GM12865 (cell line): ENCODE data around the gene RASAL2.

Experiments
- DNase-seq: peaks from one replicate; pipeline ENCODE4 v3.0.0; 2010; ENCODE audit warnings: low read depth
- H3K4me3 ChIP-seq: 2 replicates; pipeline ENCODE4 v1.5.1; 2011; ENCODE audit warnings: mild to moderate bottlenecking, low read depth, low read length, control low read depth
- TF ChIP-seq, protein P1 (sequence below): IDR thresholded peaks from 2 replicates; pipeline ENCODE4 v1.5.1; 2011; ENCODE audit warnings: low read length, control low read depth, low read depth, inconsistent platforms; ENCODE audit not compliant: insufficient read depth; ENCODE audit errors: missing control alignments

RASAL2 gene

DNA sequence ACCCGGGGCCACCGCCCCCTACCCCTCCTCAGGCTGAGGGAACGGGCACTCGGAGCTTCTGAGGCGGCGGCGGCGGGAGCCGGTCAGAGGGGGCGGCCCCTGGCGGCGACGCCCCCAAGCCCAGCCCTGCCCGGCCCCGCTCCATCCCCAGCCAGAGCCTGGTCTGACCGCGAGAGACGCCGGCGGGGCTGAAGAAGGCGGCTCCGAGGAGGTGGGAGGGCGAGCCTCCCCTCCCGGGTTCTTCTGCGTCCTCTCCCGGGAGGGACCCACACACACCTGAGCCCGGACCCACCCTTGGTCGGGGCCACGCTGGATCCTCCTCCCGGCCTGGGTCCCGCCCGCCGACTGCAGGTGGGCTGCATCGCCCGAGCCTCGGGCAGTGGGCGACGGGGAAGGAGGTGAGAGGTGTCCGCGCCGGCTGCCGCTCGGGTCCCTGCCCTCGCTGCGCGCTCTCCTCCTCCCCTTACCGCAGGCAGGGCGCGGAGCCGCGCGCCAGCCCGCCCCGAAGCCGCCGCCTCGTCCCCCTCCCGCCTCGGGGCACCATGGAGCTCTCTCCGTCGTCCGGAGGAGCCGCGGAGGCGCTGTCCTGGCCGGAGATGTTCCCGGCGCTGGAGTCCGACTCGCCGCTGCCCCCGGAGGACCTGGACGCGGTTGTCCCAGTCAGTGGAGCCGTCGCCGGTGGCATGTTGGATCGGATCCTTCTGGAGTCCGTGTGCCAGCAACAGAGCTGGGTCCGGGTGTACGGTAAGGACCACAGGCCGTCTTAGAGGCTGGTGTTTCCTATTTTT lies at the start of gene RASAL2:
TSS of gene RASAL2 (plus strand) at position 154 of the 788 bp plus-strand sequence. CDS start at position 543, 389 bp downstream.
- DNase-seq = peak; percentile 6
- TF ChIP-seq, protein P1, sequence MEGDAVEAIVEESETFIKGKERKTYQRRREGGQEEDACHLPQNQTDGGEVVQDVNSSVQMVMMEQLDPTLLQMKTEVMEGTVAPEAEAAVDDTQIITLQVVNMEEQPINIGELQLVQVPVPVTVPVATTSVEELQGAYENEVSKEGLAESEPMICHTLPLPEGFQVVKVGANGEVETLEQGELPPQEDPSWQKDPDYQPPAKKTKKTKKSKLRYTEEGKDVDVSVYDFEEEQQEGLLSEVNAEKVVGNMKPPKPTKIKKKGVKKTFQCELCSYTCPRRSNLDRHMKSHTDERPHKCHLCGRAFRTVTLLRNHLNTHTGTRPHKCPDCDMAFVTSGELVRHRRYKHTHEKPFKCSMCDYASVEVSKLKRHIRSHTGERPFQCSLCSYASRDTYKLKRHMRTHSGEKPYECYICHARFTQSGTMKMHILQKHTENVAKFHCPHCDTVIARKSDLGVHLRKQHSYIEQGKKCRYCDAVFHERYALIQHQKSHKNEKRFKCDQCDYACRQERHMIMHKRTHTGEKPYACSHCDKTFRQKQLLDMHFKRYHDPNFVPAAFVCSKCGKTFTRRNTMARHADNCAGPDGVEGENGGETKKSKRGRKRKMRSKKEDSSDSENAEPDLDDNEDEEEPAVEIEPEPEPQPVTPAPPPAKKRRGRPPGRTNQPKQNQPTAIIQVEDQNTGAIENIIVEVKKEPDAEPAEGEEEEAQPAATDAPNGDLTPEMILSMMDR = no peak
- H3K4me3 ChIP-seq = peak within 1 kb of the TSS; percentile 72

DNA sequence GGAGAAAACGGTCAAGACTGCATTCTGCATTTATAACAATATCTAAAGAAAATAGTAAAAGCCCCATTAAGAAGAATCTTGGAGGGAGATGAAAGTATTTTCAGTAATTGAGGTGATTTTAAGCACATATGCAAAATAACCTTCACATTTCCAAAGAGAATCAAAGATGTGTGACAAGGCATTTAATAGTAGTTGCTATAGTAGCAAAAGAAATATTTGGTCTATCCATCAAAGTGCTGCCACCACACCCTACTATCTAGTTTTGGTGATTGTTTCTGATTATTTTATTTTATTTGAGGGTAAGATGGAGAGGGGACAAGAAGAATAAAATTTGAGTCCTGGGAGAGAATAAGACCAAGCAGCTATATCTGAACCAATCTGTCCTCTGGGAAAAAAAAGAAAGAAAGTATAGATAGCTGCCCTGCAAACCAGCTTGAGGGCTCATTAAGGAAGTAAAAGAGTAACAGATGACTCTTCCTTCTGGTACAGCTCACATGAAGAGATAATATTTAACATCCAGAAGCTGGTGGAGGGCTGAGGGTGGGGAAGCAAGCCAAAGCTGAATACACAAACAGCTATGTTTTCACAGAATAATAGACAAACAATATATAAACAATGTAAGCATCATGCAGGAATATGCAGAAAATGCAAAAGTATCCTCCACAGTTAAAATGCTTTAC lies 47.2 kb upstream of the RASAL2 start:
- DNase-seq = no peak
- TF ChIP-seq, protein P1 = no peak
- no peak overlapping the region for H3K4me3 ChIP-seq

DNA sequence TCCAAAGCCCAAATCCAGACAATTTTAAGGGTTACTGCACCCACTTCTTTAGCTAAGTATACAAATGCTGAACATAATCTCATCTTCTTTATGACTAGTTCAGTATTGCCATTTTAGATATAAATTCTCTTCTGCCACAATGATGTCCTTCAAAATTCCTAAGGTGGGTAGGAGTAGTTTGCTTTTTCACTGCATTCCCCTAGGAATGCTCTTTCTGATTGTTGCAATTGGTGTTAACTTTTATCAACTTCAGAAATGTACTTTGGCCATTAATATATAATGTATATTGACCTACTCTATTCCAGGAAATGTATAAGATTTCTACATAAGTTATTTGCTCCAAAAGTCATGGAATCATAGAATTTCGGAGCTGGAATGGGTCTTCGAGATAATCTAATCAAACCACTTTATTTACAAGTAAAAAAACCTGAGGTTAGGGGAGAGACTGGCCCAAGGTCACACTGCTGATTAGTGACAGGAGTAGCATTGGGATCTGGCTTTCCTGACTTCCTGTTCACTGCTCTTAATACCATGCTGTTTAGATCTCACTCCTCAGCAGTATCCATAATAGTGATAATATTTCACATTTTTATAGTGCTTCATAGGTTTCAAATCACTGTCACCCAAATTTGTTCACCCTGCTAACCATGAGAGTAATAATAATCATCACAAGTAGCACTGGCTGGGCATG lies 46.4 kb upstream of the RASAL2 start:
- TF ChIP-seq, protein P1 = no peak
- no peak for DNase-seq
- no peak overlapping the region for H3K4me3 ChIP-seq

- TF ChIP-seq, protein P1 = no peak
- no peak overlapping the region for H3K4me3 ChIP-seq
- no peak for DNase-seq
Measured at GRCh38 chr1:178048426-178048825, 45.5 kb upstream of the RASAL2 start.

- no peak for DNase-seq
- TF ChIP-seq, protein P1 = no peak
- H3K4me3 ChIP-seq = no peak overlapping the region
Measured at GRCh38 chr1:178048883-178049282, 45.0 kb upstream of the RASAL2 start.

DNA sequence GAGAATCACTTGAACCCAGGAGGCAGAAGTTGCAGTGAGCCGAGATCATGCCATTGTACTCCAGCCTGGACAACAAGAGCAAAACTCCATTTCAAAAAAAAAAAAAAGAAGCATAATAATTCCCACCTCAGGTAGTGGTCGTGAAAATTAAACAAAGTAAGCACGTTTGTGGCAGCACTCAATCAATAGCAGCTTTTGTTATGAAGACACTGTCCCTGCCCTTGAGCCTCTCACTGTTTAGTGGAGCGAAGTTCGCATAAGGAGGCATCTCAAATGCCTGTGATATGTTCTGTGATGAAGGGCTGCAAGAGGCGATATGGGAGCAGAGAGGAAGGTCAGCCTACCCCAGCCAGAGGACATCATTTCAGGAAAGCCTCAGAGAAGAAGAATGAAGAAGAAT lies 43.8 kb upstream of the RASAL2 start:
- no peak for DNase-seq
- H3K4me3 ChIP-seq = no peak overlapping the region
- TF ChIP-seq, protein P1 = no peak
